ENCODE data around the gene SLCO1B1. TPM values are rescaled to one million over a fixed set of nuclear protein-coding genes. Genes with fewer than 3 reads are reported as not detected.

SLCO1B1 gene
- total and polyA plus RNA-seq, 2 of the 8 experiments (the other 6 are each of a cell fraction or from before 2014, with no cell fraction given): 0.13 TPM; not detected in 1

DNA sequence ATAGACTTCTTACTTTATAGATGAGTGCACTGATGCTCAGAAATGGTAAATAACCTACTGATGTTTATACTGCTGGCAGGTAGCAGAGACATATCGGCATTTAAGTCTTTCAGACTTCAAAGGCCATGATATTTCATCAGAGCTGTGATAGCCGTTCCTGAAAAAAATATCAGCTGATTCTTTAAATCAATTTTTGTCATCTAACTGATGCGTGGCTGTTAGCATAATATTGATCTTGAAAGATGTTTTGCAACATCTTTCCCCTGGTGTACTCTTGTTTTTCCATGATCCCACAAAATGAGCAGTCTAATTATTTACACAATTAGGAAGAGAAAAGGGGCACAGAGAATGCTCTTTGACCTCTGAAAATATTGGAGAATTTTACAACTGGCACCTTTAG lies 1.6 kb upstream of the SLCO1B1 start:
- H2BK20ac ChIP-seq (ENCODE audit: low read length): no peak overlapping the region
- no peaks in the 10 kb centered on the region for H3K79me2 ChIP-seq (ENCODE audit: control insufficient read depth in 1 of 2, insufficient read depth in 2 of 2, low read length in 2 of 2)
- H4K91ac ChIP-seq (replicated peaks; ENCODE audit: insufficient read length, low read length): no peak overlapping the region
- H4K20me1 ChIP-seq (replicated peaks in 1 of 2; ENCODE audit: control insufficient read depth in 1 of 2, insufficient read depth in 2 of 2, low read length in 2 of 2): no peaks in the 10 kb centered on the region
- H3K4me3 ChIP-seq (ENCODE audit: extremely low read depth in 1 of 4, insufficient read depth in 2 of 4, low read depth in 3 of 4, low read length in 4 of 4): no peak overlapping the region
- no peak overlapping the region for H3K14ac ChIP-seq (ENCODE audit: insufficient read length)
- H2AFZ ChIP-seq (ENCODE audit: low read length): no peak overlapping the region
- no peaks in the 10 kb centered on the region for H3K27me3 ChIP-seq (replicated peaks in 1 of 4; ENCODE audit: control insufficient read depth in 3 of 4, extremely low read depth in 1 of 4, insufficient read depth in 3 of 4, low read length in 3 of 4)
- no peak overlapping the region for H3K4ac ChIP-seq (replicated peaks; ENCODE audit: insufficient read length, low read depth, low read length)
- no peak overlapping the region for H2BK15ac ChIP-seq (ENCODE audit: low read length)
- no peak overlapping the region for H3K4me2 ChIP-seq (ENCODE audit: insufficient read depth in 1 of 2, low read depth in 2 of 2, low read length in 2 of 2)
- no peak overlapping the region for H4K5ac ChIP-seq (ENCODE audit: insufficient read length, low read depth, low read length)
- no peaks in the 10 kb centered on the region for H3K36me3 ChIP-seq (ENCODE audit: control insufficient read depth in 2 of 4, insufficient read depth in 4 of 4, low read length in 3 of 4)
- H2BK120ac ChIP-seq (replicated peaks; ENCODE audit: low read depth, low read length): no peak overlapping the region
- DNase-seq (ENCODE audit: low read depth in 1 of 2, low spot score in 2 of 2) (no peak), FAIRE-seq (no peak)
- H3K23me2 ChIP-seq (ENCODE audit: low read depth, low read length): no peaks in the 10 kb centered on the region
- H3K56ac ChIP-seq (replicated peaks; ENCODE audit: insufficient read length, low read depth, low read length): no peak overlapping the region
- no peak overlapping the region for H4K8ac ChIP-seq (ENCODE audit: extremely low read depth, insufficient read depth, low read length)
- no peak overlapping the region for H2BK5ac ChIP-seq (ENCODE audit: low read depth, low read length)
- H3K18ac ChIP-seq (ENCODE audit: extremely low read depth, low read length): no peak overlapping the region
- H3K23ac ChIP-seq (ENCODE audit: insufficient read length): no peak overlapping the region
- H3K9me3 ChIP-seq (ENCODE audit: insufficient read depth in 2 of 2, low read depth in 1 of 2, low read length in 1 of 2): no peaks in the 10 kb centered on the region
- no peak overlapping the region for H2BK12ac ChIP-seq (ENCODE audit: low read depth, low read length)
- H2AK5ac ChIP-seq (ENCODE audit: low read depth, low read length): no peak overlapping the region
- H3K27ac ChIP-seq (ENCODE audit: low read depth, low read length): no peak overlapping the region
- H3K4me1 ChIP-seq (replicated peaks in 1 of 4; ENCODE audit: control insufficient read depth in 3 of 4, insufficient read depth in 4 of 4, low read length in 3 of 4): no peaks in the 10 kb centered on the region
- POLR2A ChIA-PET (ENCODE audit: partially characterized antibody): no interaction called here
- no peaks in the 10 kb centered on the region for H3K79me1 ChIP-seq (ENCODE audit: low read depth, low read length)
- no peak overlapping the region for H3K9ac ChIP-seq (replicated peaks in 1 of 4; ENCODE audit: extremely low read depth in 1 of 4, low read depth in 3 of 4, low read length in 3 of 4)
- 95% methylated on average over 3 of the region's 3 CpGs; no CpG with 5 or more reads in 1 of the 2 experiments for WGBS, 2 experiments (ENCODE audit: extremely low coverage in 1 of 2, insufficient coverage in 1 of 2, insufficient read length in 1 of 2, insufficient replicate concordance in 2 of 2, low coverage in 1 of 2, low lambda C conversion rate in 2 of 2, missing lambda C conversion rate in 1 of 2)
- CTCF ChIA-PET (ENCODE audit: partially characterized antibody): interaction anchor here (0.6 kb wide), 1 partner anchor 125 kb away, joined by 4 read pairs; no protein-coding TSS in a partner anchor
- TF ChIP-seq TBP (IDR thresholded peaks at IDR 0.05; ENCODE audit: low read depth, low read length): no peak
- TF ChIP-seq POLR2A (IDR thresholded peaks at IDR 0.05; ENCODE audit: control extremely low read depth in 1 of 2, low read depth in 2 of 2, low read length in 2 of 2): no peak
- no peak for TF ChIP-seq ASH2L (IDR thresholded peaks at IDR 0.05; ENCODE audit: low read length)
- TF ChIP-seq, protein P1, sequence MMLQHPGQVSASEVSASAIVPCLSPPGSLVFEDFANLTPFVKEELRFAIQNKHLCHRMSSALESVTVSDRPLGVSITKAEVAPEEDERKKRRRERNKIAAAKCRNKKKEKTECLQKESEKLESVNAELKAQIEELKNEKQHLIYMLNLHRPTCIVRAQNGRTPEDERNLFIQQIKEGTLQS (IDR thresholded peaks at IDR 0.05; ENCODE audit: insufficient read depth, low read depth, low read length): no peak
- TF ChIP-seq JUND (IDR thresholded peaks at IDR 0.05; ENCODE audit: low read length): no peak
- no peak for TF ChIP-seq CBX8 (IDR thresholded peaks at IDR 0.05; ENCODE audit: borderline replicate concordance, low read depth, low read length)
- no peak for TF ChIP-seq ZNF274 (IDR thresholded peaks at IDR 0.05; ENCODE audit: borderline replicate concordance, extremely low read depth, low read length)
- TF ChIP-seq, protein P2, sequence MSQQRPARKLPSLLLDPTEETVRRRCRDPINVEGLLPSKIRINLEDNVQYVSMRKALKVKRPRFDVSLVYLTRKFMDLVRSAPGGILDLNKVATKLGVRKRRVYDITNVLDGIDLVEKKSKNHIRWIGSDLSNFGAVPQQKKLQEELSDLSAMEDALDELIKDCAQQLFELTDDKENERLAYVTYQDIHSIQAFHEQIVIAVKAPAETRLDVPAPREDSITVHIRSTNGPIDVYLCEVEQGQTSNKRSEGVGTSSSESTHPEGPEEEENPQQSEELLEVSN (IDR thresholded peaks at IDR 0.05): no peak
- TF ChIP-seq CEBPB (IDR thresholded peaks at IDR 0.05; ENCODE audit: low read depth, low read length): no peak
- TF ChIP-seq, protein P3, sequence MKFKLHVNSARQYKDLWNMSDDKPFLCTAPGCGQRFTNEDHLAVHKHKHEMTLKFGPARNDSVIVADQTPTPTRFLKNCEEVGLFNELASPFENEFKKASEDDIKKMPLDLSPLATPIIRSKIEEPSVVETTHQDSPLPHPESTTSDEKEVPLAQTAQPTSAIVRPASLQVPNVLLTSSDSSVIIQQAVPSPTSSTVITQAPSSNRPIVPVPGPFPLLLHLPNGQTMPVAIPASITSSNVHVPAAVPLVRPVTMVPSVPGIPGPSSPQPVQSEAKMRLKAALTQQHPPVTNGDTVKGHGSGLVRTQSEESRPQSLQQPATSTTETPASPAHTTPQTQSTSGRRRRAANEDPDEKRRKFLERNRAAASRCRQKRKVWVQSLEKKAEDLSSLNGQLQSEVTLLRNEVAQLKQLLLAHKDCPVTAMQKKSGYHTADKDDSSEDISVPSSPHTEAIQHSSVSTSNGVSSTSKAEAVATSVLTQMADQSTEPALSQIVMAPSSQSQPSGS (IDR thresholded peaks at IDR 0.05; ENCODE audit: low read length): no peak
- no peak for TF ChIP-seq SP4 (IDR thresholded peaks at IDR 0.05; ENCODE audit: low read length)
- no peak for TF ChIP-seq EZH2 (IDR thresholded peaks at IDR 0.05; ENCODE audit: low read depth, low read length, severe bottlenecking)
- TF ChIP-seq SIRT6 (IDR thresholded peaks at IDR 0.05; ENCODE audit: low read length): no peak

All from H1 (cell line).